Measurements from ENCODE around the gene POLR3B.

POLR3B gene

DNA sequence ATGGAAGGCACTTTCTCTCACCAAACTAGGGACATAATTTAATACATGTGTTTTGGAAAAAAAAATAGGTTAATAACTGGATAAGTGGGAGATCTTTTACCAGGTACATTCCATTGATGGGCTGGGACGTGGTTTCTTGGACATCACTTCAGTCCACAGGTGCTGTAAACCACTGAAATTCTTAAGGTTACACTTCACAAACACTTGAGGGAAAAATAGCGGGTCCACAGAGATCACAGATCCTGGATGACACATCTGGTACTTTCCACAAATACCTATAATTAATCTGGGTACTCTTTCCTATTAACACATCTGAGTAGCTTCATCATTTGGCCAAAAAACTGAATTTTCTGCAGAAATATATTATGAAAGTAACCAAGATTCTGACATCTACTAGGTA is 85.0 kb downstream of the POLR3B start:
- TF ChIP-seq, protein P1, sequence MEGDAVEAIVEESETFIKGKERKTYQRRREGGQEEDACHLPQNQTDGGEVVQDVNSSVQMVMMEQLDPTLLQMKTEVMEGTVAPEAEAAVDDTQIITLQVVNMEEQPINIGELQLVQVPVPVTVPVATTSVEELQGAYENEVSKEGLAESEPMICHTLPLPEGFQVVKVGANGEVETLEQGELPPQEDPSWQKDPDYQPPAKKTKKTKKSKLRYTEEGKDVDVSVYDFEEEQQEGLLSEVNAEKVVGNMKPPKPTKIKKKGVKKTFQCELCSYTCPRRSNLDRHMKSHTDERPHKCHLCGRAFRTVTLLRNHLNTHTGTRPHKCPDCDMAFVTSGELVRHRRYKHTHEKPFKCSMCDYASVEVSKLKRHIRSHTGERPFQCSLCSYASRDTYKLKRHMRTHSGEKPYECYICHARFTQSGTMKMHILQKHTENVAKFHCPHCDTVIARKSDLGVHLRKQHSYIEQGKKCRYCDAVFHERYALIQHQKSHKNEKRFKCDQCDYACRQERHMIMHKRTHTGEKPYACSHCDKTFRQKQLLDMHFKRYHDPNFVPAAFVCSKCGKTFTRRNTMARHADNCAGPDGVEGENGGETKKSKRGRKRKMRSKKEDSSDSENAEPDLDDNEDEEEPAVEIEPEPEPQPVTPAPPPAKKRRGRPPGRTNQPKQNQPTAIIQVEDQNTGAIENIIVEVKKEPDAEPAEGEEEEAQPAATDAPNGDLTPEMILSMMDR (conservative IDR thresholded peaks at IDR 0.05; ENCODE audit: low read depth, low read length): no peak
- H3K4me2 ChIP-seq: peak overlapping the region; percentile 17; the same call in 1 of the 2 replicates
- no peaks in the 10 kb centered on the region for H3K79me2 ChIP-seq (ENCODE audit: insufficient read depth, low read depth)
- no peak overlapping the region for H3K27ac ChIP-seq
- H3K4me3 ChIP-seq (IDR thresholded peaks at IDR 0.05; ENCODE audit: insufficient read depth, low read depth, low read length): no peak overlapping the region
- H3K36me3 ChIP-seq (ENCODE audit: insufficient read depth): no peaks in the 10 kb centered on the region
- H3K4me1 ChIP-seq (ENCODE audit: low read depth, poor library complexity, severe bottlenecking): peaks cover 20% of the 10 kb centered on the region
- no peak overlapping the region for H2AFZ ChIP-seq (ENCODE audit: low read depth)
- H3K27me3 ChIP-seq (ENCODE audit: insufficient read depth, low read depth): no peaks in the 10 kb centered on the region
- no peaks in the 10 kb centered on the region for H4K20me1 ChIP-seq (ENCODE audit: insufficient read depth)
- no peak overlapping the region for H3K9ac ChIP-seq

DNA sequence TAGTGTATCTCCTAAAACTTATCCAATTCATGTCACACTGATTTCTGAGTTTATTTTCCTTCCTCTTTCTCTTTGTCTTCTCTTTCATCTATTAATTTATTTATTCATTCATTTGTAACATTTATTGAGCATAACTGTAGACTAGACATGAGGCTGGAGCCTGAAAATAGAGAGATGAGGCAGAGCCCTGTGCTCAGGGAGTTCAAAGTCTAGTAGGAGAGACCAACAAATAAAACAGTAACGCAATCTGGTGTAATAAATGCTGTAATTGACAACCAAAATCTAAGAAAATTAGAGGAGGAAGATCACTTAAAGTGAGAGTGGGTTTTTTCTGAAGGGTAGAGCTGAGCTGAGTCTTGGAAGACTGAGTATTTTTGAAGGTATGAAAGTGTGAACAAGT is 87.5 kb downstream of the POLR3B start:
- TF ChIP-seq, protein P1 (conservative IDR thresholded peaks at IDR 0.05; ENCODE audit: low read depth, low read length): no peak
- Histone ChIP-seq H3K79me2 (ENCODE audit: insufficient read depth, low read depth) (no peaks in the 10 kb centered on the region), H3K4me2 (no peak overlapping the region), H2AFZ (ENCODE audit: low read depth) (no peak overlapping the region), H3K9ac (no peak overlapping the region), H3K27me3 (ENCODE audit: insufficient read depth, low read depth) (no peaks in the 10 kb centered on the region), H3K4me1 (ENCODE audit: low read depth, poor library complexity, severe bottlenecking) (peaks cover 19% of the 10 kb centered on the region), H4K20me1 (ENCODE audit: insufficient read depth) (no peaks in the 10 kb centered on the region), H3K4me3 (IDR thresholded peaks at IDR 0.05; ENCODE audit: insufficient read depth, low read depth, low read length) (no peak overlapping the region), H3K36me3 (ENCODE audit: insufficient read depth) (no peaks in the 10 kb centered on the region), H3K27ac (no peak overlapping the region)

GRCh38 chr12:106445959-106446358 is 88.4 kb downstream of the POLR3B start:
- Histone ChIP-seq H3K4me2 (no peak overlapping the region), H3K4me1 (ENCODE audit: low read depth, poor library complexity, severe bottlenecking) (peaks cover 19% of the 10 kb centered on the region), H3K79me2 (ENCODE audit: insufficient read depth, low read depth) (no peaks in the 10 kb centered on the region), H3K4me3 (IDR thresholded peaks at IDR 0.05; ENCODE audit: insufficient read depth, low read depth, low read length) (no peak overlapping the region), H3K27ac (no peak overlapping the region), H4K20me1 (ENCODE audit: insufficient read depth) (no peaks in the 10 kb centered on the region), H3K36me3 (ENCODE audit: insufficient read depth) (no peaks in the 10 kb centered on the region), H3K27me3 (ENCODE audit: insufficient read depth, low read depth) (no peaks in the 10 kb centered on the region), H2AFZ (ENCODE audit: low read depth) (no peak overlapping the region), H3K9ac (no peak overlapping the region)
- TF ChIP-seq, protein P1 (conservative IDR thresholded peaks at IDR 0.05; ENCODE audit: low read depth, low read length): no peak

- Histone ChIP-seq H3K27ac (no peak overlapping the region), H3K4me2 (no peak overlapping the region), H2AFZ (ENCODE audit: low read depth) (no peak overlapping the region), H3K36me3 (ENCODE audit: insufficient read depth) (no peaks in the 10 kb centered on the region), H3K79me2 (ENCODE audit: insufficient read depth, low read depth) (no peaks in the 10 kb centered on the region), H3K4me1 (ENCODE audit: low read depth, poor library complexity, severe bottlenecking) (peaks cover 17% of the 10 kb centered on the region), H4K20me1 (ENCODE audit: insufficient read depth) (no peaks in the 10 kb centered on the region), H3K27me3 (ENCODE audit: insufficient read depth, low read depth) (no peaks in the 10 kb centered on the region), H3K4me3 (IDR thresholded peaks at IDR 0.05; ENCODE audit: insufficient read depth, low read depth, low read length) (no peak overlapping the region), H3K9ac (no peak overlapping the region)
- TF ChIP-seq, protein P1 (conservative IDR thresholded peaks at IDR 0.05; ENCODE audit: low read depth, low read length): no peak
These were observed 89.0 kb downstream of the POLR3B start for GRCh38 chr12:106446419-106447092.
